Progenitor cell of endocrine pancreas (in vitro differentiated cells): ENCODE data around the gene VAMP1. TPM values are rescaled to one million over a fixed set of nuclear protein-coding genes. Genes with fewer than 3 reads are reported as not detected.

Source experiments
- DNase-seq: peaks from one replicate; pipeline ENCODE4 v3.0.0; 2021; ENCODE audit warnings: low spot score; ENCODE audit not compliant: unreplicated experiment
- H3K27ac Mint-ChIP-seq: 2 replicates; pipeline ENCODE4 v1.8.0; 2021; ENCODE audit warnings: mild to moderate bottlenecking, moderate library complexity, mixed read lengths
- H3K27me3 Mint-ChIP-seq: 2 replicates; pipeline ENCODE4 v1.8.0; 2021; ENCODE audit warnings: mixed read lengths
- H3K36me3 Mint-ChIP-seq: 2 replicates; pipeline ENCODE4 v1.8.0; 2022; ENCODE audit warnings: mixed read lengths; ENCODE audit not compliant: insufficient read depth
- H3K4me1 Mint-ChIP-seq: 2 replicates; pipeline ENCODE4 v1.8.0; 2021; ENCODE audit warnings: low read depth, mixed read lengths
- H3K4me3 Mint-ChIP-seq: 2 replicates; pipeline ENCODE4 v1.8.0; 2021; ENCODE audit warnings: low read depth, mild to moderate bottlenecking, moderate library complexity, mixed read lengths
- H3K9me3 Mint-ChIP-seq: 2 replicates; pipeline ENCODE4 v1.8.0; 2021; ENCODE audit warnings: low read depth, mixed read lengths
- CTCF ChIP-seq: fragments of 200-600 bp; sonication (generic); IDR thresholded peaks from one replicate; pipeline ENCODE4 v1.5.0; 2021; ENCODE audit warnings: antibody characterized with exemption, mild to moderate bottlenecking; ENCODE audit not compliant: unreplicated experiment
- total RNA-seq: library from RNA; stranded (reverse); gene quantifications from 2 replicates; pipeline ENCODE4 v1.2.1, GENCODE V29; 2021

VAMP1 gene
- total RNA-seq, 1 donor from 2014 or later, result 3.6 TPM

GRCh38 chr12:6443361-6443983 is 27.0 kb downstream of the VAMP1 start:
- H3K4me3 Mint-ChIP-seq, result no peak overlapping the region
- no peaks in the 10 kb centered on the region for H3K9me3 Mint-ChIP-seq
- no peak for DNase-seq
- H3K36me3 Mint-ChIP-seq, result peaks cover 3% of the 10 kb centered on the region
- H3K27ac Mint-ChIP-seq, result no peak overlapping the region
- no peaks in the 10 kb centered on the region for H3K4me1 Mint-ChIP-seq
- TF ChIP-seq CTCF, result no peak
- H3K27me3 Mint-ChIP-seq, result no peaks in the 10 kb centered on the region

- Mint-ChIP-seq H3K4me3 (no peak overlapping the region), H3K27ac (no peak overlapping the region), H3K9me3 (no peaks in the 10 kb centered on the region), H3K27me3 (no peaks in the 10 kb centered on the region), H3K36me3 (peaks cover 1% of the 10 kb centered on the region), H3K4me1 (no peaks in the 10 kb centered on the region)
- no peak for TF ChIP-seq CTCF
- DNase-seq, result no peak
These were observed 27.6 kb downstream of the VAMP1 start for GRCh38 chr12:6442836-6443235.

- DNase-seq, result no peak
- TF ChIP-seq CTCF, result no peak
- Mint-ChIP-seq H3K36me3 (no peaks in the 10 kb centered on the region), H3K4me3 (no peak overlapping the region), H3K27me3 (no peaks in the 10 kb centered on the region), H3K4me1 (no peaks in the 10 kb centered on the region), H3K9me3 (no peaks in the 10 kb centered on the region), H3K27ac (no peak overlapping the region)
These were observed 30.1 kb downstream of the VAMP1 start for GRCh38 chr12:6440391-6440790.

- no peak for TF ChIP-seq CTCF
- Mint-ChIP-seq H3K27me3 (peaks cover 13% of the 10 kb centered on the region), H3K36me3 (no peaks in the 10 kb centered on the region), H3K27ac (no peak overlapping the region), H3K4me3 (no peak overlapping the region), H3K4me1 (no peaks in the 10 kb centered on the region), H3K9me3 (no peaks in the 10 kb centered on the region)
- no peak for DNase-seq
These were observed 32.1 kb downstream of the VAMP1 start for GRCh38 chr12:6438345-6438744.

- no peaks in the 10 kb centered on the region for H3K36me3 Mint-ChIP-seq
- no peak overlapping the region for H3K4me3 Mint-ChIP-seq
- no peak overlapping the region for H3K27ac Mint-ChIP-seq
- DNase-seq, result no peak
- H3K4me1 Mint-ChIP-seq, result no peaks in the 10 kb centered on the region
- H3K27me3 Mint-ChIP-seq, result peaks cover 18% of the 10 kb centered on the region
- TF ChIP-seq CTCF, result no peak
- H3K9me3 Mint-ChIP-seq, result no peaks in the 10 kb centered on the region
These were observed 32.9 kb downstream of the VAMP1 start for GRCh38 chr12:6437586-6437985.
